GM21360 (cell line): ENCODE data around the gene COL4A5.
"Not testable (repeated sequence)": the region's sequence is repeated elsewhere in the genome, so short reads cannot be mapped to it uniquely, and the experiment has no call there.

Source experiments
- ATAC-seq: cut with Tn5 transposase; IDR thresholded peaks from one replicate; pipeline ENCODE4 v1.9.1; 2021; ENCODE audit warnings: mild to moderate bottlenecking, moderate library complexity; ENCODE audit not compliant: unreplicated experiment

Gene COL4A5

DNA sequence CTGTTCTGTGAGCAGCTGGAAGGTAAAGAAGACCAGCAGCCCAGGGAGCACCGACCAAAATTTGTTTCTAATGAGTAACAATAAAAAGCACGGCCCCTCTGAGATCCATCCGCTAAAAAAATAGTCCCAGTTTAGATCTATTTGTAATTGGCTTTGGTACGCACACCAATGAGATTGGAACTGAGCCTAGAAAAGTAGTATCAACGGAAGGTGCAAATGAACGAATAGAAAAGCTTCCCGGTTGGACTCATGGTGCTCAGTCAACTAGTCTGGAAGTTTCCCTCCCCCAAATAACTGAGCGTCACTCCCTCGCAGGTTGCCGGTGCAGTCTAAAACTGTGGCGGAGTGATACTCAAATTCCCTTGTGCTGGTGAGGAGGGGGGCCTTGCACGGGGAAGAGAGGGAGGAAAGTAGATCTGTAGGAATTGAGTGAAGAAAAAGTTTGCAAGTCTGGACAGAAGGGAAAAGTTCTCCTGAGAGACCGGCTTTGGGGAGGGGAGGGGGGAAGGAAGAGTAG lies at the start of gene COL4A5:
Gene COL4A5, plus strand, starts transcription at position 413 of the 517 bp plus-strand sequence. CDS start 288 bp downstream, outside the sequence.
- no peak for ATAC-seq

DNA sequence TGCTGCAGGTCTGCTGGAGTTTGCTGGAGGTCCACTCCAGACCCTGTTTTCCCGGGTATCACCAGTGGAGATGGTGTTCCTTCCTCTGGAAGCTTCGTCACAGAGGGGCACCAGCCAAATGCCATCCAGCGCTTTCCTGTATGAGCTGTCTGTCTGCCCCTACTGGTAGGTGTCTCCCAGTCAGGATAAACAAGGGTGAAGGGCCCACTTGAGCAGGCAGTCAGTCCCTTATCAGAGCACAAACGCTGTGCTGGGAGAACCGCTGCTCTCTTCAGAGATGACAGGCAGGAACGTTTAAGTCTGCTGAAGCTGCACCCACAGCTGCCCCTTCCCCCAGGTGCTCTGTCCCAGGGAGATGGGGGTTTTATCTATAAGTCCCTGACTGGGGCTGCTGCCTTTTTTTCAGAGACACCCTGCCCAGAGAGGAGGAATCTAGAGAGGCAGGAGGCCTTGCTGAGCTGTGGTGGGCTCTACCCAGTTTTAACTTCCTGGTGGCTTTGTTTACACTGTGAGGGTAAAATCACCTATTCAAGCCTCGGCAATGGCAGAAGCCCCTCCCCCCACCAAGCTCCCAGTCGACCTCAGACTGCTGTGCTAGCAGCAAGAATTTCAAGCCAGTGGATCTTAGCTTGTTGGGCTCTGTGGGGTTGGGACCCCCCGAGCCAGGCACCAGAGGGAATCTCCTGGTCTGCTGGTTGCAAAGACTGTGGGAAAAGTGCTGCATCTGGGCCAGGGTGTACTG lies 48.5 kb upstream of the COL4A5 start:
- not testable (repeated sequence) for ATAC-seq

DNA sequence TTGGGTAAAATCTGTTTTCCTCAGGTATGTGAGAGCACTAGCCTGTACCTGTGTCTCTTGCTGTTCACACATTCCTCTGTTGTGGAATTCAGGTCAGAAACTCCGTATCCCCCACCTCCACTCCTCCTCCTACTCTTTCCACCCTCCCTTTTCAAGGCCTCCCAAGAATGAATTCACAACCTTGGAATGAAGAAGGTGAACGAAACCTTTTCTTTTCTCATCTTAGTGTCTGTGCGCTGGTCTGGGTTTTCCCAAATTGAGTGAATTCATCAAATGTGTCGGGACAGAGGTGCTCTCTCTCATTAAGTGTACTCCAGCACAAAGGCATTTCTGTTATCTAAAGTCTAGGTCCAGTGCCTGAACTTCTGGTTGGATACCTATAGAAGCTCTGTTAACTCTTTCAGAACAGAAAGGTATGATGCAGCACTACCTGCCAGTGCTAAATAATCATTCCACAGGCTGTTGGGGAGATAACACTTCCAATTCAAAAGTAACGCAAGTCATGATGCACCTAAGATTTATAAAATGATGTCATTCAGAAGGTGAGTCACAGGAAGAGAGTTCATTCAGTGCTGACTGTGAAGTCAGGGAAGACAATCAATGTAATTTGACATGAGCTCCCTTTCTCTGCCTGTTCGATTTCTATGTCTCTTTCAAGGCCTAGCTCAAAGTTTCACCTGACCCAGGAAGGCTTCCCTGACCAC lies 43.3 kb upstream of the COL4A5 start:
- no peak for ATAC-seq

DNA sequence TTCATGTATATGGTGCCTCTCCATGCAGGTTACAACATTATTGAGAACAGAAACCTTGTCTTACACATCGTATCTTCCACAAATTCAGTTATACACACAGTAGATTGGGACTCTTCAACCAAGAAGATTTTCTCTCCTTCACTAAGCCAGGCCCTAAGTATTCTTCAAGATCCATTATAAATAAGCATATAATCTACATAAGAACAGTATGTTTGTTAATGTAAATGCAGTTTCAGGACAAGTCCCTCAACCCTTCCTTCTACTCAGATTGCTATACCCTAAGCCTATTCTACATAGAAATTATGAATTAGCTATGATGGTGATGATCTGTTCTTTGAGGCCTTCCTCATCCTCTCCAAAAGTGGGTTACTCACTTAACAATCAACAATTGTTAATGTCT lies 42.7 kb upstream of the COL4A5 start:
- ATAC-seq = no peak

DNA sequence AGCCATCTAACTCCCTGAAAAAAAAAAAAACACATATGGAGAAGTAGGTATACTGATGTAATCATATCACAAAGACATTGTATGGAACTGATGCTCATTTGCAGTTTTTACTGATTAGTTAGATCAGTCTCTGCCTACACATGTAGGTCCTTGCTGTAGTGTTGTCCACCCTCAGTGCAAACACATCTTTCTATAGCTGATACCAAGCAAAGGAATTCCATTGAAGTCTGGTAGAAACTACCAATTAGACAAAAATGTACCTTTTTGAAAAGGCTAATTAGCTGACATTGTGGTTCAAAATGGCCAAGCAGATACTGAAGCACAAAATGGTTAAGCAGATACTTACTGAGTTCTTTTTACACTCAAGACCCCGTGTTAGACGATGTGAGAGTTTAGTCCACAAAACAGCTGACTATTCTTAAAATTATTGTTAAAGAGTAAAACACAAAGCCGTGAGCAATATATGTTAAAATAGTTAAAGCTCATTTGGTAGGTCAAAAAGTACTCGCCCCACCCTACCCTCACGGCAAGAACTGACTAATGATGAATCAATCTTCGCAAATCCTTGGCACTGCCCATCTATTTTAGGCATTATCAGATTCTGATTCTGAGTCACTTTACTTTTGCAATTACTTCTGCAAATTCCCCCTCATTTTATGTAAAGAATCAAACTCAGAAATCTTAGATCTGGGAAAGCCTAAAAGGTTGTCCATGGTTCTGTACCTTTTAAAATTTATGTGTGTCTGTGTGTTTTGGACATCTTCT lies 41.8 kb upstream of the COL4A5 start:
- ATAC-seq = no peak

DNA sequence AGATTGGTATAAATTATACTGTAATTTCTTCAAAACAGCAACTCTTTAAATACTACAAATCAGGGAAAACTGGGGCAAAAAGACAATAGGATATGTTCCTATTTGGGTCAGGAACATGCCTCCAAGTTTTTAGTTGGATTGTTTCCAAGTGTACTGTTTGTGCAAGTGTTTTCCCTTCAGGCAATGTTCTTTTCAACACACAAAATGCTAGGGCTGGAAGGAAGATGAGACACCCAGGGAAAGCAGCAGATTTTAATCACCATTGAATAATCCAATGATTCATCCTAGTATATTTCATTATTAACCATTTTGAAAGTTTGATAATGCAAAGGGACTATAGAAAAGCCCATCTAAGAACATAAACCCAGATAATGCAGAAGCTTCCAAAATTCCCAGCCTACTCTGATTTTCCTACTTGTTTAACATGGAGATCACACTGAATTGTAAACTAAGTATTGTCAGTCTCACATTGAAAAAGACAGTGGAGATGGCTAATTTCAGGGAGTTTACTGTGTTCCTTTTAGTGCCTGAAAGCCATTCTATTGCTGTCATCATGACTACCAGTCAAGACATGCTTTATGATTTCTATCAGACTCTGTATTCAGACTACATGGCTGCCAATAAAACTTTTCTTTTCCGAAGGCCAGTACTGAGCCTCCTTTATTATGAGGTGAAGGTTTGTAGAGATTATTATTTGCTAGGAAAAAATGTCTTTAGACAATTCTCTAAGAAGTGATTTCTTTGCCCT lies 40.0 kb upstream of the COL4A5 start:
- no peak for ATAC-seq

- ATAC-seq = no peak
These were observed 26.9 kb upstream of the COL4A5 start for GRCh38 chrX:108412783-108413182.

GRCh38 chrX:108415146-108415545 lies 24.5 kb upstream of the COL4A5 start:
- ATAC-seq = no peak

GRCh38 chrX:108415891-108416290 lies 23.7 kb upstream of the COL4A5 start:
- ATAC-seq = no peak

DNA sequence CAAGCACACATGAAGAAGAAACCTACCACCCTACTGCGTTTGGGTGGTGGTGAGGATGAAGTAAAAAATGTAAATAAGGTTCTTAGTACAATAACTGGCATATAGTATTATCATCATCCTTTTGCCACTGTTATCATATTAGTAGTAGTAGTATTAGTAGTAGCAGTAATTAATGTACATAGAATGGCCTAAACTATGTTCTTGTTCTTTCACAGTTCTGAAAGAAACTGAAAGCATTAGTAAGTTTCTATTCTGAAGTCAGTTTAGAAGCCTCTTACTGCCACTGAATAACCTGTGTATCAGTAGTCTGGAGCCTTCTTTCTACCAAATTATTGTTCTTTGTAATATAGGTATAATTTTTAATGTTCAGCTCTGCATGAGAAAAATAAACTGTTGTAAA lies 22.4 kb upstream of the COL4A5 start:
- ATAC-seq = no peak

DNA sequence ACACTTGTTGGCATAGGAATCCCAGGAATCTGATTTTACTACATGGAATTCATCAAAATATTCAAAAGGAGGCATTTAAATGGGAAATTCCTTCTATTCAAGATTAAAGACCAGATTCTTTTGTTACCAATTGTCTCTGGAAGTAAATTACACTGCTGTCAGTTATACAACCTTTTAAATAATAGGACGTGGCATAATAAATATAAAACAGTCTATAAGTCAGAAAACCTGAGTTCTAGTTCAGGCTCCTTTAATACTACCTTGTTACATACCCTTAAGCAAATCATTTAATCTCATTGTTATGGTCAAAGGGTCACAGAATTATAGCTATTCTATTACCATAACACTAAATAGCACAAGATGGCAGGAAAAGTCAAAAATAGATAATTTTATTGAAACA lies 20.2 kb upstream of the COL4A5 start:
- no peak for ATAC-seq

- ATAC-seq = no peak
These were observed 19.2 kb upstream of the COL4A5 start for GRCh38 chrX:108420481-108420880.

- no peak for ATAC-seq
These were observed 13.4 kb upstream of the COL4A5 start for GRCh38 chrX:108426262-108426661.

GRCh38 chrX:108435261-108435660 lies 4.4 kb upstream of the COL4A5 start:
- no peak for ATAC-seq

GRCh38 chrX:108437349-108438109 lies 2.1 kb upstream of the COL4A5 start:
- no peak for ATAC-seq

DNA sequence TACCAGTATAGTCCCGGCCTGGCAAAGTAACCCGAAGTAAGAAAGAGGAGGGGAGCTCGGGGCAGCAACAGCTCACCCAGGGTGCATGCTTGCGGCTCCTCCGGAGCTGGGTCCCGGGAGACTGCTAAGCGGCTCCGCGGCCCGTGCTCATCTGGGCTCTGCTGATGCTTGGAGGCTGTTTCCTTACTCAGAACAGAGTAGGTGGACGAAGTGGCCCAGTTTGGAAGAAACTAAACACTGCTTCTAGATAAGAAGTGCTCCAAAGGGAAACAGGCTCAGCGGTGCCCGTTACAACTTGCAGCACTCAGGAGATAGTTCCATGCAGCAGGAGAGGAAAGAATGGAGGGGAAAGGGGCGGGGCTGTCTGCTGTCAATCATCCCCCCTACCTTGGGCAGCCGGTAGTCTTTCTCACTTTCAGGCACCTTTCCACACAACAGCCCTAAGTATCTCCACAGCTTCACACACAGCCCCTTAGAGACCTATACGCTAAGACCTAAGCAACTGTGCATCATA lies 1.5 kb upstream of the COL4A5 start, which contains the start of gene COL4A6:
Gene COL4A6, minus strand, starts transcription at position 313 of the 514 bp plus-strand sequence. Its CDS starts 226 bp downstream, at position 87.
- no peak for ATAC-seq

GRCh38 chrX:108439961-108440696 lies 491 bp downstream of the COL4A5 start:
- no peak for ATAC-seq

- ATAC-seq = no peak
These were observed 3.3 kb downstream of the COL4A5 start for GRCh38 chrX:108442901-108443464.

- no peak for ATAC-seq
These were observed 7.7 kb downstream of the COL4A5 start for GRCh38 chrX:108447303-108447702.
